HG02943 (cell line): ENCODE data around the gene CYP17A1.
"Not testable (repeated sequence)": the region's sequence is repeated elsewhere in the genome, so short reads cannot be mapped to it uniquely, and the experiment has no call there.

Experiments
- ATAC-seq: cut with Tn5 transposase; IDR thresholded peaks from one replicate; pipeline ENCODE4 v1.9.1; 2021; ENCODE audit warnings: mild to moderate bottlenecking, low read depth, moderate library complexity; ENCODE audit not compliant: unreplicated experiment

CYP17A1 gene, protein sequence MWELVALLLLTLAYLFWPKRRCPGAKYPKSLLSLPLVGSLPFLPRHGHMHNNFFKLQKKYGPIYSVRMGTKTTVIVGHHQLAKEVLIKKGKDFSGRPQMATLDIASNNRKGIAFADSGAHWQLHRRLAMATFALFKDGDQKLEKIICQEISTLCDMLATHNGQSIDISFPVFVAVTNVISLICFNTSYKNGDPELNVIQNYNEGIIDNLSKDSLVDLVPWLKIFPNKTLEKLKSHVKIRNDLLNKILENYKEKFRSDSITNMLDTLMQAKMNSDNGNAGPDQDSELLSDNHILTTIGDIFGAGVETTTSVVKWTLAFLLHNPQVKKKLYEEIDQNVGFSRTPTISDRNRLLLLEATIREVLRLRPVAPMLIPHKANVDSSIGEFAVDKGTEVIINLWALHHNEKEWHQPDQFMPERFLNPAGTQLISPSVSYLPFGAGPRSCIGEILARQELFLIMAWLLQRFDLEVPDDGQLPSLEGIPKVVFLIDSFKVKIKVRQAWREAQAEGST

DNA sequence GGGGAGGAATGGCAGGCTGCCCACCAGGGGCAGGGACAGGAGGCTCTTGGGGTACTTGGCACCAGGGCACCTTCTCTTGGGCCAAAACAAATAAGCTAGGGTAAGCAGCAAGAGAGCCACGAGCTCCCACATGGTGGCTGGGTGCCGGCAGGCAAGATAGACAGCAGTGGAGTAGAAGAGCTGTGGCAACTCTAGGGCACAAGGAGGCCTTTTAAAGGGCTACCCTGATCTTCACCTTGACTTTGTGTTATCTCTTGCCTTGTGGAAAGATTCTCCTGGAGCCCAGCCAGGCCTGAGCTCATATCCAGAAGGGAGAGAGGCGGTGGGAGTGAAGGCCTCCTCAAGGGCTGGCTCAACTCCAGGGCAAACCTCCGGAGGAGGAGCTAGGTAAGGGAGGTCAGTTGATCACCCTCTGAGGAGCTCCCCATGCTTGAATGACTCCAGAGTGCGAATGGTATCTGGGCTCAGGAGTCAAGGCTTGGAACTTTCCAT is at the start of gene CYP17A1:
TSS of gene CYP17A1 (minus strand) at position 184 of the 492 bp plus-strand sequence. CDS start at position 132, 52 bp downstream.
- no peak for ATAC-seq

DNA sequence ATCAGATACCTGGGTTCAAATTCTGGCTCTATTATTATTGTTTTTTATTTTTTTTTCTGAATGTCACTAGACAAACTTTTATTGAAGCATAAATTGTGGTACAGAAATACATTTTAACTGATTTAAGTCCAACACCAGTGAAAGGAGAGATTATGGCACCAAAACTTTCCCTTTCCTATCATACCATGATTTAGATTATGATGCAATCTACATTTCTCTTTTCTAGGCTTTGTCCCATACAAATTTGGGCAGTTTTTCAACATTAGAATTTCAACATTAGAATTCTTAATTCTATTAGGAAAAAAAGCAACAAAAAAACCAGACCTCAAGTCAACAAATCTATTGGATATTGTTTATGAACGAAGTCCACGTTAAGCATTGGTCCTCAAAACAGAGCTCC is 43.0 kb upstream of the CYP17A1 start:
- ATAC-seq: no peak

DNA sequence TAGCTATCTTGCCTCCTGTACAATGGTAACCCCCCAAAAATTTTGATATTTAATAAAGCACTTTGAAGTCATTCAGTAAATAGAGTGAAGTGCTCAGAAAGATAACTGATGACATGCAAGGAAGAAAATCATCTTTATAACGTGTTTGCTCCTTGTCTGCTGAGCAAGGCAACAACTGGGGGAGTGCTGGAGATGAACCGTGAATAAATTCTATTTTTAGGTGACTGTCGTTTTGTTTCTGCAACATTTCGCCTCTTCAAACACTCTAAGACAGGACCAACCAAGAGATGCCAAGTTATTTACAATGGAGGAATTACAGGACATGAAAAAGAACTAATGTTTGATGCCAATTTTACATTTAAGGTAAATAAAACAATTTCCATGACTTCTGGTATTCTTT is 41.4 kb upstream of the CYP17A1 start:
- no peak for ATAC-seq

DNA sequence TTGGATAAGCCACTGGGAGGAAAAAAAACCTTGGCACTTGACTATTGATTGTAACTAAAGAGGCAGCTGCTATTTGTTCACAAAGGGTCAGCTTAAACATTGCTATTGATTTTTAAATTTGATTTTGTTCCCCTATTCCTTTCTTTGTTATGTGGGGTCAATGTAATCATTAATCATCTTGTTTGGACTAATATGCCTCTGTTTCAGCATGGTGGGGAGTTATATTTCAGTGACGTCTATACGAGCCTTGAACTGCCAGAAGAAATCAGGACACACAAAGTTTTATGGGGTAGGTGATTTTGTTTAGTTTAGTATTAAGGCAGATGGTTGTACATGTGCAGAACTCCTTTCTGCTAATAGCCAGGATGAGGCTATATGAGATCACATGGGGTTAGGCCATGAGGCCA is 39.5 kb upstream of the CYP17A1 start:
- no peak for ATAC-seq

DNA sequence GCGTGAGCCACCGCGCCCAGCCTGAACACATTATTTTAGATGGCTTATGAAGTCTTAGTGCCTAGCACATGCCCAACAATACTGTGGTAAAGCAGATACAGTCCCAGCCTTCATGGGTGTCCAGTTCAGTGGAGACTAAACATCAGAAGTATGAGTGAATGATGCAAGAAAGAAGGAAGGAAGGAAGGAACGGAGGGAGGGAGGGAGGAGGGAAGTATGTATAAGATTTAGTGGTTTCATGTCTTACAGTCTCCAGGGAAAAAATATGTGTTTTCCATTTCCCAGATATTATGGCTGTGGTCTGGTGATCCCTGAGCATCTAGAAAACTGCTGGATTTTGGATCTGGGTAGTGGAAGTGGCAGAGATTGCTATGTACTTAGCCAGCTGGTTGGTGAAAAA is 35.0 kb upstream of the CYP17A1 start:
- ATAC-seq: no peak

DNA sequence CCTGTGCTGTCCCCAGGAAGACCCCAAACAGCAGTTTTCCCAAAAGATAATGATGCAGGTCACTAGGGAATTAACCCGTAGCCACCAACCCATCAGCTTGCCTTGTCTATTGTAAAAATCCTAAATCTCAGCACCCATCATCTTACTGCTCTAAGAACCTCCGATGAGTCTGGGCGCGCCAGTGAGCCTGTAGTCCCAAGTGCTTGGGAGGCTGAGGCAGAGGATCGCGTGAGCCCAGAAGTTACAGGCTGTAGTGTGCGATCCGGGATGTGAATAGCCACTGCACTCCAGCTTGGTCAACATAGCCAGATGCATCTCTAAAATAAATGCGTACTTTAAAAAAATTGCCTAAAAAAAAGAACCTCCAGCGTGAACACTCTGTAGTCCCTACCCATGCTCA is 33.0 kb upstream of the CYP17A1 start:
- no peak for ATAC-seq

DNA sequence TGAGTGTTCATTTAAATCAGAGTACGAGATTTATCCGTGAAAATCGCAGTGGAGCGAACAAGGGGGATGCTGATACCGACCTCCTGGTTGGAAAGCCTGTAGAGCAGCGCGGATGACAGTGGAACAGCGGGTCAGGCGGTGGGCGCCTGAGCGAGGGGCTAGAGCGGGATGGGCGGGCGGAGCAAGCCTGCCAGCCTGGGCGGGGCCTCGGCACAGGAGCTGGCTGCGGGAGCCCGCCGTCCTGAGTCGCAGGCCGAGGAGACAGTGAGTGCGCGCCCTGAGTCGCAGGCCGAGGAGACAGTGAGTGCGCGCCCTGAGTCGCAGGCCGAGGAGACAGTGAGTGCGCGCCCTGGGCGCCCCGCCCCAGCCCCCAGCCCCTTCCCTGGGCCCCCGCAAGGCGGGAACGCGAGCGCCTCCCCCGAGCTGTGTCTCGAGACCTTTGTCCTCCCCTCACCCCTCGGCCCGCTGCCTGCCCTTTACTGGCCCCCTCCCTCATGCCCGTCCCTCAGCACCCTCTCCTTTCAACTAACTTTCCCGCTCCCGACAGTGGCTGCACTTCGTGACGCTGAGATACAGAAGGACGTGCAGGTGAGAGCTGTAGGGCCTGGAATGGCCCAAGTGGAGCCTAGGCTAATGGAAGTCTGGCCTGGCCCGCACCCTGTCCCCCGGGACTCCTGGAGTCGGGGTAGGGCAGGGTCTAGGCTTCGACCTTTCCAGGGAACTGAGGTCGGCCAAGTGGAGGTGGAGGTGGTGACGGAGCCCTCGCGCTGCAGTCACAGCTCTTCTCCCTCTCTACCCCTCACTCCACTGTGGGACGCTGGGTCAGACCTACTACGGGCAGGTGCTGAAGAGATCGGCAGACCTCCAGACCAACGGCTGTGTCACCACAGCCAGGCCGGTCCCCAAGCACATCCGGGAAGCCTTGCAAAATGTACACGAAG is 32.3 kb upstream of the CYP17A1 start, which contains the start of gene AS3MT:
TSS of gene AS3MT (plus strand) at position 213 of the 941 bp plus-strand sequence. CDS start at position 336, 123 bp downstream.
- ATAC-seq: no peak

DNA sequence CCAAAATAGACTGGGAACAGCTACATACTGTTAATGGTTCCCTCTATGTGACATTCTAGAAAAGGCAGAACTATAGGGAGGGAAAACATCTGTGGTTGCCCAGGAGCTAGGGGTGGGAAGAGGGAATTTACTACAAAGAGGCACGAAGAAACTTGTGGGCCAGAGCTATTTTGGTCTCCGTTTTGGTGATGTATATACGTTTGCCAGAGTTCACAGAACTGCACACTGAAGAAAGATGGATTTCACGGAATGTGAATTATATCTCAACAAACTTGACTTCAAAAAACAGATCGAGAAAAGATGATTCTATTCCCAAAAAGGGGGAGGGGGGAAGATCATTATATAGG is 31.7 kb upstream of the CYP17A1 start:
- no peak for ATAC-seq

DNA sequence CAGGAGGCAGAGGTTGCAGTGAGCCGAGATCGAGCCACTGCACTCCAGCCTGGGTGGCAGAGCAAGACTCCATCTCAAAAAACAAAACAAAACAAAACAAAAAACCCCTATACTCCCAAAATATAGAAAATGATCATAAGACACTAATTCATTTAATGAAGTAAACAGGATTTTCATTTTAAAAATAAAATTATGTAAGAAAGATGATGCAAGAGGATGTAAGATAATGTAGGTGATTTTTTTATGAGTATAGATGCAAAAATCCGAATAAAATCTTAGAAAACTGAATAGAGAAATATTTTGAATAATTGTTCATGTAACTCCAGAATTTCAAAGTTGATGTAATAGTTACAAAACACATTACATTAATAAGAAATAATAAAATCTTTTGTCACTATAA is 28.4 kb upstream of the CYP17A1 start:
- no peak for ATAC-seq

DNA sequence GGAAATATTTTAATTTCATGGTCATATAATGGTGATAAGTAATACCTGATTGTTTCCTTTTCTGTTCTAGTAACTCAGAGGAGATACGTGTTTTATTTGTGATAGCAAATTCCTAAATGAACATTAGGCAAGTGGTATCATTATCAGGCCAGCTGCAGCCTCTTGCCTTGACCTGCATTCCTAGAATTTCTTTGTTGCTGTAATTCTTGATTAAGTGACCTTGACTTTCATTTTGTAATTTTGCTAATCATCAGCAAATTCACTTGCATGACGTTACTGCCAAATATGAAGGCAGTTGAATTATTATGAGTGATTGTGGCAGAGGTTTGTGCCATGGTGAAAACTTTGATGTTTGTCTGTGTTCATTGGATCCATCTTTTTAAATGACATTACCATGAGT is 26.4 kb upstream of the CYP17A1 start:
- no peak for ATAC-seq

DNA sequence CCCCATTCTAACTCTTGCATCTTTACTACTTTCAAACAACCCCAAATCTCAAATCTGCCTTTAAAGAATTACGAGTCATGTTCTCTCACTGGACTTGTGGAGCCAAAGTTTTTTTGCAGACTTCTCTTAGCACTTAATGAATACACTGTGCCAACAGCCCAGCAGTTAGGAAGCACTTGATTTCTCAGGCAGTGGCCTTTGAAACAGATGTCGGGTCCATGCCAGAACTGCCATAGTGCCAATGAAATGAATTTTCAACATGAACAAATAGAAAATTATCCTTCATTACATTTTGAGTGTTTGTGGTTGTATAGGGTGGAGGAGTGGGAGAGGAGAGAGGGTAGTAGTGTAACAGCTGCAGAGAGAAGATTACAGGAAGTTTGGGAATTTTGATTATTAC is 22.7 kb upstream of the CYP17A1 start:
- no peak for ATAC-seq

DNA sequence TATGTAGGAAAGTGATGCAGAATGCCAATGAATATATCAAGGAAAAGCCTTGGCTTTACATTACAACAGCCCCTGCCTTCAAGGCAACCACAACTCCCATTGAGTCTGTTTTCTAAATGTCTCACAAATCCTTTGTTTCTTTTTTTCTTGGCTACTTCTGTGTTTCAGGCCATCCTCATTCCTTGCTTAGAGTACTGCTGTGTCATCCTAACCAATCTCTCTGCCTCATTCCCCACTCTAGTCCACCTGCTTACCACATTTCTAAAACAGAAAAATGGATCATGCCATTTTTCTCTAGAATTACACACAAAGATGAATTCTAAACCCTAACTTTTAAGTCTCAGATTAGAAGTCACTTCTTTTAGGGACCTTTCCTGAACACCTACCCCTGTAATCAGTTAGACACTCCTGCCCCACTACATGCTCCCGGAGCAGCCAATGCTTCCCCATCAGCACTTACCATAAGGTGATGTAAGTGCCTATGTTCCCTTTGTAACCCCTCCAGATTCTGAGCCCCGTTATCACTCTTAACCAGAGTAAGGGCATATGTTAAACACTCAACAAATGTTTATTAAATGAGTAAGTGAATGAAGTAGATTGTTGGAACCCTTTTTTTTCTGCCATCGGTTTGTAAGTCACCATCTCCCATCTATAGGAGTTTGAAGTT is 19.7 kb upstream of the CYP17A1 start:
- no peak for ATAC-seq

DNA sequence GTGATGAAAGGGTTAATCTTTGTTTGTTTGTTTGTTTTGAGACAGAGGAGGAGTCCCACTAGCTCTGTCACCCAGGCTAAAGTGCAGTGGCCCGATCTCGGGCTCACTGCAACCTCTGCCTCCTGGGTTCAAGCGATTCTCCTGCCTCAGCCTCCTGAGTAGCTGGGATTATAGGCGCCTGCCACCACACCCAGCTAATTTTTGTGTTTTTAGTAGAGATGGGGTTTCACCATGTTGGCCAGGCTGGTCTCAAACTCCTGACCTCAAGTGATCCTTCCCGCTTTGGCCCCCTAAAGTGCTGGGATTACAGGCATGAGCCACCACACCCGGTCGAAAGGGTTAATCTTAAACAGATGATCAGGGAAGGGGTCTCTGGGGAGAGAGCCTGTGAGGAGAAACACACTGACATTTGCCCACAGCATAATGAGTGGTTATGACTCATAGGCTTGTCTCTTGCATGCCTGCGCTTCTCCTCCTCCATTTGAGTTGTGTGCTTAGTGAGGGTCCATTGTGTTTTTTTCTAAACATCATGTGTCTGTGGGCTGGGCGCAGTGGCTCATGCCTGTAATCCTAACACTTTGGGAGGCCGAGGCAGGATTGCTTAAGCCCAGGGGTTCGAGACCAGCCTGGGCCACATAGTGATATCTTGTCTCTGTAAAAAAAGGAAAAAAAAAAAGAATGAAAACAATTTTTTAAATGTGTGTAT is 18.7 kb upstream of the CYP17A1 start:
- not testable (repeated sequence) for ATAC-seq

DNA sequence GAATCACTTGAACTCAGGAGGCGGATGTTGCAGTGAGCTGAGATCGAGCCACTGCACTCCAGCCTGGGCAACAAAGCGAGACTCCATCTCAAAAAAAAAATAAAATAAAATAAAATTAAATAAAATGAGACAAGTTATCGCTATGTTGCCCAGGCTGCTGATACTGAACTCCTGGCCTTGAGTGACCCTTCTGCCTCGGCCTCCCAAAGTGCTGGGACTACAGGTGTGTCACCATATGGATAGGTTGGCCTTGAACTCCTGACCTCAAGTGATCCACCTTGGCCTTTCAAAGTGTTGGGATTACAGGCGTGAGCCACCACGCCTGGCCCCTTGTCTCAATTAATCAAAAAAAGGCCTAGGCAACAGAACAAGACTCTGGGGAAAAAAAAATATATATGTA is 16.0 kb upstream of the CYP17A1 start:
- ATAC-seq: not testable (repeated sequence)

DNA sequence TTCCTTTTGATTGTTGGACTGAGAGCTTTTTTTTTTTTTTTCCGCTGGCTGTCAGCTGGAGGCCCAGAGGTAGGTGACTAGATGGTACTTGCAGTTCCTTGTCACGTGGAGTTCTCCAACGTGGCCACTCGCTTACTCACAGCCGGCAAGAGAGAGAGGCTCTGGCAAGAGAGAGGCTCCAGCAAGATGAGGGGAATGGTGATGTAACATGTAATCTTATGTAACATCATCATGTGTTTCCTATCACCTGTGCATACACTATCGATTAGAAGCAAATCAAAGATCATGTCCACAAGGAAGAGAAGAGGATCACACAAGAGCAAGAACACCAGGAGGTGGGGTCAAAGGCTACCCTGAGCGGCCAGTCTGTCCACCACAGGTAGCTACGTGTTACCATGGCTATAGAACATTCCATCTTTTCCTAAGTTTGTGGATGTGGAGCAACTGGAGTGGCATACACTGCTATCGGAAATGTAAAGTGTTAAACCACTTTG is 12.9 kb upstream of the CYP17A1 start:
- ATAC-seq: no peak

DNA sequence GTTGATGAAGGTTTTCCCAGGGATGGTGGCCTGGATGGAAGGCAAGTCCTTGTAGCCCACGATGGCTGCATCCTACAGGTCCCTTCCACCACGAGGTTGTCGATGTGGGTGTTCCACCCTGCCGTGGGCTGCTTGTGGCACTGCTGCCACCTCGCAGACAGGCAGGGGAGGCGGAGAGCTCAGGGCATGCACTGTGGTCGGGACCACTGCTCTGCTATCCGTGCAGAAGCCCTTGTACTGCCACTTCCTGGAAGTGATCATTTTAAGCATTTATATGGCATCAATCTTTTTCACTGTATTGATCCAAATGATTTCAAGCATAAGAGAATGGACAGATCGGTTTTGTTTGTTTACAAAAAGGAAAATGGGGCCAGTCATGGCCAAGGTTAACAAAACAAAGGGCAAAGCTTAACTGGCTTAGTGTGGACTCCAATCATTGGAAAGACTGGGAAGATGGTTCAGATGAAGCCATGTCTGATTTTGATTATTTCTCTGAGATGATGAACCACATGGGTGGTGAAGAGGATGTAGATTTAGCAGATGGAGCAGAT is 8.2 kb upstream of the CYP17A1 start:
- no peak for ATAC-seq

DNA sequence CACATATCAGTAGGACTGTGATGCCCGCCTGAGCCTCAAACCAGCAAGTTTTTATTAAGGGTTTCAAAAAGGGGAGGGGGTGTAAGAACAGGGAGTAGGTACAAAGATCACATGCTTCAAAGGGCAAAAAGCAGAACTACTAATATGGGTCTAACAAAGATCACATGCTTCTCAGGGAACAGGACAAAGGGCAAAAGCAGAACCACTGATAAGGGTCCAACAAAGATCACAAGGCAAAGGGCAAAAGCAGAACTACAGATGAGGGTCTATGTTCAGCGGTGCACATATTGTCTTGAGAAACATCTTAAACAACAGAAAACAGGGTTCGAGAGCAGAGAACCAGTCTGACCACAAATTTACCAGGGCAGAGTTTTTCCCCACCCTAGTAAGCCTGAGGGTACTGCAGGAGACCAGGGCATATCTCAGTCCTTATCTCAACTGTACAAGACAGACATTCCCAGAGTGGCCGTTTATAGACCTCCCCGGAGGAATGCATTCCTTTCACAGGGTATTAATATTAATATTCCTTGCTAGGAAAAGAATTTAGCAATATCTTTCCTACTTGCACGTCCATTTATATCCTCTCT is 7.1 kb upstream of the CYP17A1 start:
- not testable (repeated sequence) for ATAC-seq

DNA sequence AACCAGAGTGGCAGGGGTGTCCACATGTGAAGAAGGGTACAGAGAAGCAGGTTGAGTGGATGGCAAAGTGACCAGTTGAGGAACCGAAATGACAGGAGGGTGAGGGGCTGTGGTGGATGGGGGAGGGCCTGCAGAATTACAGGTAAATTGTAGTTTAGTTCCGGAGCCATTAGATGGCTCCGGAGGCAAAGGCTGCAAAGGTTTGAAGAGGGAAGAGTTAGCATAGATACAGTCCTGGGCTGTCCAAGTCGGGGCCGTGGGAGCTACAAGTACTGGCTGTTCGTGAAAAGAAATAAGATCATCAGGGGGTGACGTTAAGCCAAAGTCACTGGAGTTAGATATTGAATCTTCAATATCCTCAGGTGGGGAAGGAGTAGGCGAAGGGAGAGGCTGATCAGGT is 5.9 kb upstream of the CYP17A1 start:
- not testable (repeated sequence) for ATAC-seq

DNA sequence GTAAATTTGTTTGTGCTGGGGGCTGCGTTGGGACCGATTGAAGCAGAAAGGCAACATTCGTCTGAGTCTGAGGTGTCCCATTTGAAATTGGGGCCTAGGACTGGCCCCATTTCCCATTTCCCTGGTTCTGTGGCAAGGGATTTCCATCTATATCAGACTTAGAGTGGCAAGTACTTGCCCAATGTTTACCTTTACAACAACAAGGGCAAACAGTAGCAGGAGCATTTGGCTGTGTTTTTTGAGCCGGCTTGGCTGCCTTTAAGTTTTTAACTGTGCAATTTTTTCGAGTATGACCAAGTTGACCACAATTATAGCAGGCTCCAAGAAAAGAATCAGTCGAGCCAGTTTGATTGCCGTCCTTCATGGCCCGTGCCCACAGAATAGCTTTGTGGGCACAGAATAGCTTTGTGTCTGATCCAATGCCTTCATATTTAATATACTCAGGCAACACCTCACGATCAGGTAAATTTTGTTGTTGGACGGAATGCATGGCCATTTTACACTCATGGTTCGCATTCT is 4.7 kb upstream of the CYP17A1 start:
- ATAC-seq: no peak
